VCaP (cell line): ENCODE data around the gene GALNT13.

Experiments used
- H3K27ac ChIP-seq: fragments of 450-650 bp; 2 replicates; pipeline ENCODE4 v1.5.1; 2017
- TF ChIP-seq, protein P1 (sequence below): fragments of 450-650 bp; conservative IDR thresholded peaks from 2 replicates; pipeline ENCODE4 v1.5.1; 2017; ENCODE audit warnings: mild to moderate bottlenecking, moderate library complexity

GALNT13 gene

DNA sequence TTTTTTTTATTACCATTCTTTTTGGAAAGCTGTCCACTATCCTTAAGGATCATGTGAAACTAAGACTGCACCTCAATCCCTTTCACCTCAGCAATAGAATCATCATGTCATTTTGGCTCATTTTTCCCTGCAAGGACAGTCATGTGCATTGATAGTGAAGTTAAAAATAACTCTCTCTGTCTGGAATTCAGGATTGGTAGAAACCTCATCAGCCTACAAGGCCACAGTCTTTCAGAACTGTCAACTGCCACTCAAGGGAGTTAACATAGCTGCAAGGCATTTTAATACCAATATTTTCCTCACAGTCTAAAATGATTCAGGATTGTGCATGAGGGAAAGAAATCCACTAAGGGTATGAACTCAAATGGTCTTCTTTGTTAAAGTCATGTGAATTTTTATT, 625.3 kb downstream of the GALNT13 start:
- H3K27ac ChIP-seq, result no peak overlapping the region
- TF ChIP-seq, protein P1, sequence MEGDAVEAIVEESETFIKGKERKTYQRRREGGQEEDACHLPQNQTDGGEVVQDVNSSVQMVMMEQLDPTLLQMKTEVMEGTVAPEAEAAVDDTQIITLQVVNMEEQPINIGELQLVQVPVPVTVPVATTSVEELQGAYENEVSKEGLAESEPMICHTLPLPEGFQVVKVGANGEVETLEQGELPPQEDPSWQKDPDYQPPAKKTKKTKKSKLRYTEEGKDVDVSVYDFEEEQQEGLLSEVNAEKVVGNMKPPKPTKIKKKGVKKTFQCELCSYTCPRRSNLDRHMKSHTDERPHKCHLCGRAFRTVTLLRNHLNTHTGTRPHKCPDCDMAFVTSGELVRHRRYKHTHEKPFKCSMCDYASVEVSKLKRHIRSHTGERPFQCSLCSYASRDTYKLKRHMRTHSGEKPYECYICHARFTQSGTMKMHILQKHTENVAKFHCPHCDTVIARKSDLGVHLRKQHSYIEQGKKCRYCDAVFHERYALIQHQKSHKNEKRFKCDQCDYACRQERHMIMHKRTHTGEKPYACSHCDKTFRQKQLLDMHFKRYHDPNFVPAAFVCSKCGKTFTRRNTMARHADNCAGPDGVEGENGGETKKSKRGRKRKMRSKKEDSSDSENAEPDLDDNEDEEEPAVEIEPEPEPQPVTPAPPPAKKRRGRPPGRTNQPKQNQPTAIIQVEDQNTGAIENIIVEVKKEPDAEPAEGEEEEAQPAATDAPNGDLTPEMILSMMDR, result no peak
